Measurements from ENCODE around the gene POMT2.

The POMT2 gene

DNA sequence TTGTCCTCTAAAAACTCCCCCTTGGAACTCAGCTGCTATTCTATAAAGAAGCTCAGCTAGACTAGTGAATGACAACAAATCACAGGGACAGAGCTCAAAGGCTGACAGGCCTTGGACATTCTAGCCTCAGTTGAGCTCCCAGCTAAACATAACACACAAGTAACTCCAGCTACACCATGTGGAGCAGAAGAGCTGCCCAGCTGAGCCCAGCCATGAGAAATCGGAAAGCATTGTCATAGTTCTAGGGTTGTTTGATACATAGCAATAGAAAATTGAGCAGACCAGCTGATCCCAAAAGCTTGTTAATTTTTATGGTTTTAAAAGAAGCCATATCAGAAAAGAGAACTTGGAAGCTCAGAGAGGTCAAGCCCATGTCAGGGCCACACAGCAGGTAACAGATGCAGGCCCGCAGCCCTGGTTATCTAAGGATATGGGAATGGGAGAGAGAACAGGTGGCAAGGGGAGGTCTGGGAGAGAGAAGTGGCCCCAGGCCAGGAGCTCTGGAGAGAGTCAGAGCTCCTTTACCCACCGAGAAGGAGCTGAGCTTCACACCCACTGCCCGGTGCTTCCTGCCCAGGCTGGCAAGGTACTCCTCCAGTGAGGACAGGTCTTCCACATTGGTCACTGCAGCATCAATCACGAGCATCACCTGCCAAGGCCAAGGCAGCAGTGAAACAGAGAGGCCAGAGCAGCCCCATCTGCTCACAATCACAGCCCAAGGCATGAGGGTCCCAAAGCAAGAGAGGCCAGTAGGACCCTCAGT is 52.6 kb downstream of the POMT2 start:
- no peak for DNase-seq (ENCODE audit: low read depth)

DNA sequence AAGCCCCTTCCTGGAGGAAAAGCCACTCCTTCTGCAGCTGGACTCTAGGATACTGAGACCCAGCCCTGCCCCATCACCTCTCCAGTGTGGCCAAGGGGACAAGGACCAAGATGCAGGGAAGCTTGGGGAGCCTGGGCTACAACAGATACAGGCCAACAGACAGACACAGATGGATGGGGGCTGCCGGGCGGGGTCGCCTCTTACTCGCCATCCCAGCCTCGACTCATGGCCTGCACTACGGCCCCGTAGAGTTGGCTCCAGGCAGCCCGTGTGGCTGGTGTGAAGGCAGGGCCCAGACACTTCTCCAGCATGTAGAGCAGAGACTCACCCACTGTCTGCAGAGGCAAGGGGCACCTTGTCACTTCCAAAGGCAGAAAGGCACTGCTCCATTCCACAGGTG is 54.3 kb downstream of the POMT2 start:
- DNase-seq (ENCODE audit: low read depth) = no peak

DNA sequence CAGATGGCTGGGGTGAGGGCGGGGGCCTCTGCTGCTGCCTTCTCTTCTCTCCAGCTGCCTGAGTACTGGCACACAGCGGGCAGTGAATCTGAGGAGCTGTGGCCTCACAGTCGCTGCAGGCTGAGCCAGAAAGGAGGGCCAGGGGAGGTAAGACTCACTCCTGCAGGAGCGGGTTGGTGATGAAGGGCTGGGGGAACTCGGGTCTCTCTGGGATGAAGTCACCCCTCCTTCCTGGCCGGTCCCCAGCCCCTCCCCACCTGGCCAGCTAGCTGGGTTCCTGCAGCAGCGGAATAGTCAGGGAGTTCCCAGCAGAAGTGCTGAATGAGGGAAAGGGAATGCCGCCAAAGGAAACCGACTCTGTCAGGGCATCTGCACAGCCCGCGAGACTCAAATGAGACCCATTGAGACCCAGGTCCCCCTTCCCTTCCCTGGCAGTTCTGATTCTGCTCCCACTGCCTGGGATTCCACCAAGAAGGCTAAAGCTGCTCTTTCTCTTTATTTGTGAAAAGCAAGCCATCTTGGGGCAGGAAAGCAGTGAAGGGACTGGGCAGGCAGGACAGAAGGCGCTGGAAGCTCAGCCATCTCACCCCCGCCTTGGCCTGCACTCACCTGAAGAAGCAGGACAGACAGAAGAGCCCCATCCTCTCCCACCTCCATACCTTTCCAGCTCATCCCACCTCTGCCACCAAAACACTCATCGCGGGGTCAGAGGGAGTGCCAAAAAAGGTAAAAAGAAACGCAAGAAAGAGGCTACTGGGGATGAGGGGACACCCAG is 54.9 kb downstream of the POMT2 start:
- DNase-seq (ENCODE audit: low read depth) = no peak

DNA sequence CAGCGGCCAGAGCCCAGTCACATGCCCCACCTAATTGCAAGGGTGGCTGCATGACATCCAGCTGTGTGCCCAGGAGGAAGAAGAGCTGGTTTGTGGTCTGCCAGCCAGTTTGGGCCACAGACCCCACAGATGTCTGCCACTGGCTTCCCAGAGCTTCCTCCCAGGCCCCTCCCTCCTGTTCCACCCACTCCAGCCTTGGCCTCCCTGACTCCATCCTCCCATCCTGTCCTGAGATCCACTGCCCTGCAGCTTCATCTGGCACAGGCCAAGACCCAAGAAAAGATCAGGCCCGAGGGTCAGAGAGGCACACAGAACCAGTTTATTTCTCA is 55.5 kb downstream of the POMT2 start:
- no peak for DNase-seq (ENCODE audit: low read depth)

DNA sequence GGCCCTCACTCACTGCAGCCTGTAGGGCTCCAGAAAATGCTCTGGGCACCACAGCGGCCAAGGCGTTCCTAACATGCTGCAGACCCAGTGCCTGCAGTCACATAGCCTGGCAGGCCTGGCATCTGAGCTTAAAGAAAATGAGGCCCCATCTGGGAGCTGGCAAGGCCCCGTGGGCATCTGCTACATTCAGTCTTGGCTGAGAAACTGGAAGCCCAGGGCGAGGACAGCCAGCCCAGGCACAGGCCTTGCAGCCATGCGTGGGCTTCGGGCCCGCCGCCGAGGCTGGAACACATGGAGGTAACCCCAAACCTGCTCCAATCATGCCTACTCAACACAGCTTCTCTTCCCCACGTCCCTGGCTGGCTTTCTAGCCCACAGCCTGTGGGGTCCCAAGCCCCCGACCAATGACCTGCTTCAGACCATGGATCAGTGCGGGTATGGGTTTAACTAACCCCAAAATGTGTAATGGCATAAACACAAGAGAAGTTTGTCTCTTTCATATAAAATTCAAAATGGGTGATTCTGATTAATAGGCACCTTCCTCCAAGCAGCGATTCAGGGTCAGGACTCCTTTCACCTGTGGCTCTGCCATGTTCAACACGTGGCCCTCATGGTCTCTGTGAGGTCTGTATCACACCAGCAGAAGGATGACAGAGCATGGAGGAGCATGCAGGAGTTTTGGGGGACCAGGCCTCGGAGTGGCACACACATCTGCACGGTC is 56.1 kb downstream of the POMT2 start:
- DNase-seq (ENCODE audit: low read depth) = no peak

DNA sequence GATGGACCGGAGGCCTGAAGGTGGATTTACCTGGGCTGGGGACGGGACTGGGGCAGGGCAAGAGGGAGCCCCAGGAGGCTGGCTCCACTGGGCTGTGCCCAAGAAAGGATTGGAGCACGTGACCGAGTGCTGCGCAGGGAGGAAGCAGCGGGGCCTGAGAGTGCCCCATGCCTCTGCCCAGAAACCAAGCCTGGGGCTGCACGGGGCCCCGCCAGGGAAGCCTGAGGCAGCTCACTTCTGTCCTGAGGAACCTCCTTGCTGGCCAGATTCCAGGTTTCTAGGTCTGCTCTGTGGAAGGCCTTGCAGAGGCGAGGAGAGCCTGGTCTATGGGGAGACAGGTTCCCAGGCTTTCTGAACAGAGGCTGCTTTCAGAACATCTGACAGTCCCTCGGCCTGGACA is 60.1 kb downstream of the POMT2 start:
- DNase-seq (ENCODE audit: low read depth) = no peak

DNA sequence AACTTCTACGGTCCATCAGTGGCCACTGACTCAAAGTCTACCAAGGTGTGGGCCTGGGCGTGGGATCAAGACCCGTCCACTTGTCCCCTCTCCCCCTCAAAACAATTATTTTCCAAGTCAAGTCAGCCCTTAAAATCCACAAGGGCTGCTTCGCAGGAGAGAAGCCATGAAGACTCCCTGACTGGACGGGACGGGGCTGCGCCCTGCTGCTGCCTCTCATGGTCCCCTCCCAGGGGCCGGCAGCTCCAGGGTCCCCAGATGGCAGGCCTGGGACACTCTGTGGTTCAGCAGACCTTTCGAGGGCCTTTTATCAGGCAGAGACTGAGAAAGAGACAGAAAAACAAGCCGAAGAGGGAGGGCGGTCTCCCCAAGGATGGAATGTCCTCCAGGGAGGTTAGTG is 60.5 kb downstream of the POMT2 start:
- DNase-seq (ENCODE audit: low read depth) = no peak

DNA sequence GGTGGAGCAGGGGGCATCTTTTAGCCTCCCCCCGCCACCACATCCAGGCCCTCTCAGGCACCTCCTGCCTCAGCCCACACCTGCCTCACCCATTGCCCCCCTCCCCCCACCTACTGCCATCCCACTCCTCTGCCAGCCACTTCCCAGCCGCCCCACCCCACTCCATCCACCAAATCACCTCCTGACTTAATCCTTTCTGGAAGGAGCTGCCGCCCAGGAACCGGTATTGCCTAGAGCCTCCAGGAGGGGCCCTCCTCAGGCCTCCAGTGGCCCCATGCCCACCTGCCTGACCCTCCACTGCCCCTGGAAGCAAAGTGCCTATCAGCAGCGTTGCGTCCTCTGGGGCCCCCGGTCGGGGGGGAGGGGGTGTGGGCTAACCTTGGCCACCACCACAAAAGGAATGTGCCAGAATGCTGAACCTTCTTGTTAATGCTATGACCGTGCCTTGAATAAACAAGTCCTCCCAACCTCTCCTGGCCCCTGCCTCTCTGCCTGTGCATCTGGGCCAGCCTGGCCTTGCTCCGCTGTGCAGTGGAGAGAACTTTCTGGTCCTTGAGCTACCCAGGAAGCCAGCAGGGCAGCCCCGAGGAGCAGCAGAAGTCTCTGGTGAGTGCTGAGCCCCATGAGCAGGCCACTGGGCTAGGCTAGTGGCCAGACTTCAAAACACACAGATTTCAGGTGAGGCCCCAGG is 61.5 kb downstream of the POMT2 start:
- no peak for DNase-seq (ENCODE audit: low read depth)

DNA sequence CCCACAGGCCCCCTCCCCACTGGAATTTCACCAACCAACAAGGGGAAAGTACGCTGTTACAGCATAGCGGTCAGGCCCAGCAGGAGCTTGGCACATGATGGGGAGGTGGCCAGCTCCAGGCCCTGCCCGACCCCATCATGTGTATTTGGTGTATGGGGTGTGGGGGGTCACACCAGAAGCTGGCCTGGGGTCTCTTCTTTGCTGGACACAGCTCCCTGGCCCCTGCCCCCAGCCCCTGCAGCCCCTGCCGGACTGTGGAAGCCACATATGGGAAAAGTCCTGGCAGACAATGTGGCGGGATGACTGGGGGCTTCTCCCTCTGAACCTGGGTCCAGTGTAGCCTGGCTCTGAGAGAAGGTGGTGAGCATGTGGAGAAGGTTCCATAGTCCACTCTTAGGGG is 62.1 kb downstream of the POMT2 start:
- DNase-seq (ENCODE audit: low read depth) = no peak

DNA sequence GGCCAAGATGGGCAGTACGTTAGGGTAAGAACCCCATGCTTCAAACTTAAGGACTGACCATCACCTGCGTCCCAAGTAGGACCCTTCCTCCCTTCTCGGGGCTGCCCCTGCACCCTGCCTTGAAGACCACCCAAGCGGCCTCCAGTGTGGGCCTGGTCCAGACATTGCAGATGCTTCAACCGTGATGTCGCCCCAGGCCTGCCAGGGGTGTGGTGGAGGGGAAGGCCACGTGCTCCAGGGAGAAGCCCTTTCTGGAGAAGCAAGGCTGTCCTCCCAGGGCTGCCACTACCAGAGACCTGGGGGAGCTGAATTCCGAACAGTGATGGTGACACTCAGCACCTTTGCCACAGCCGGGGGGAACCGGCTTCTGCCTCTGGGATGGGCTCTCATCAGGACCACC is 63.0 kb downstream of the POMT2 start:
- no peak for DNase-seq (ENCODE audit: low read depth)

DNA sequence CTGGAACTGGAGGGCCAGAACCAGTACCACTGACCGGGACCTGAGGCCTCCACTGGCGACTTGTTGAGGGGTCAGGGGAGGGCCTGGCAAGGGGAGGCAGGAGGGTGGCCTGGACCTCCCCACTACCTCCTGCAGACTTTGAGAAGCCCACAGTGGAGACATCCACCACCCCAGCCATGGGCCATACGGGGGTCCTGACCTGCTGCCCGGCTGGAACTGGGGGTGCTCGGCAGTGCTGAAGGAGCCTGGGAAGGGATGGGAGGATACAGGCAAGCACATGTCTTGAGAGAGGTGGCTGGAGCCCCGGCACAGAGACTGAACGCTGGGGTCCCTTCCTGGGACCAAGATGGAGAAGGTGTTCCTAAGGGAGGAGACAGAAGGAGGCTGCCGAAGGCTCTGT is 64.0 kb downstream of the POMT2 start:
- no peak for DNase-seq (ENCODE audit: low read depth)

DNA sequence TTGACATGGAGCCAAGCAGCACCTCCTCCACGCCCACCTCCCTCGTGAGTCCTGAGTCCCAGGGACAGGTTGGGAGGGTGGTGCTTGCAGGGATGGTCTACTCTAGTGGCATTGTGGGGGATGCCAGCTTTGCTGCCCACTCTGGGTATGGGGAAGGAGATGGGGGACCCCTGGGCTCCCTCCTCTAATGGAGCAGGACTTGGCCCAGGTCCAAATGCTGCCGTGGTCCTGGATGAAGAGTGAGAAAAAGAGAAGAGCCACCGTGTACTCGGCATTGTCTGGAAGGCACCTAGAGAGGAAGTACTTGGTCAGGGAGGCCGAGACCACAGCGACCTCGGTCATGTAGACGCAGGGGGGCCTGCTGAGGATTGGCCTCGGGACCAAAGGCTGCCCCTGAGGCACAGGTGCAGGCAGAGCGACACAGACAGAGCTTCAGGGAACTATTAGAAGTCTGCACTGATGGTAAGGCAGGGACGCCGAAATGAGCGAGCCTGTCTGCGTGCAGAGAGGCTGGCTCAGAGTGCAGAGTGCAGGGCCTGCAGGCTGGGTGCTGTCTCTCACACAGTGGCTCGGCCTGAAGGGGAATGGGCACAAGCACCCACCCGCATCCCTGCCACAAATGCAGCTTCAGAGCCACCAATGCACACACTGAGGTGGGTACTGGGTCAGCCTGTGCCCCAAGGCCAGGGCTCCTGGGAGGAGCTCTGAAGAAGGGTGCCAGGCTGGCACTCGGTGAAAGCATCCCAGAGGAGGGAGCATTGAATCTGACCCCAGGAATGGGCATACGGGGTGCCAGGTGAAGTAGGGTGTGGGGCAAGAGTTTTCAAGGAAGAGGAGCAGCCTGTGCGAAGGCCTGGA is 67.1 kb downstream of the POMT2 start:
- DNase-seq (ENCODE audit: low read depth) = no peak

DNA sequence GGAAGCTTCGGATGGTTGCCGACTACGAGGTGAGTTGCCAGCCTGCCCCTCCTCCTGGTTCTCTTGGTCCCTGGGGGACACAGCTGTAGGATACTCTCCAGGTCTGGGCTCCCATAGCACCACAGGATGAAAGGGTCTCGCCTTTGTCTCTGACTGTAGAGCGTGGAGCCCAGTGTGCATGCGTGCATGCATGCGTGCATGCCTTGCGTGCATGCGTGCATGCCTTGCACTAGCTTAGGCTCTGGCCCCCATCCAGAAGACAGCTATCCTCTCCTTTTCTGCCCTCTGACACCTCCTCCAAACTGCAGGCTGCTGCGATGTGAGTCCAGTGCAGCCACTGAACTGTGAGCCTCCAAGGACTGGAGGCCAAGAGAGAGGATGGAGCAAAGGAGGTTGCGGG is 68.8 kb downstream of the POMT2 start:
- no peak for DNase-seq (ENCODE audit: low read depth)

DNA sequence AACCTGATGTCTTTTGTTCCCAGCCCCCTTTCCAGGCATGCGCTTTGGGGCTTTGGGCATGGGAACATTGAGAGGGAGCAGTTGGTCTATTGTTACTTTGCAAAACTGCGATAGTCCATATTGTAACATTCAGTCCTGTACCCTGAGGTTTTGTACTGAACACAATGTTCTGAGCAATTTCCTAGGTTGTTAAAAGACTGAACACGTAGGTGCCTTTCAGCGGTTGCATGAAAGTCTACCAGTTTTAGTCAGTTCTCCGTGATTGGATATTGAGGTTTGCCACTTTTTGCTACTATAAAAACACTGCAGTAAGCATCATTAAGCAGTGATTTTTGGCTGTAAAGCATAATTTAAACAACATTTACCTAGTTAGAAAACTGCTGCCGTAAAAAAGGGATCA is 69.8 kb downstream of the POMT2 start:
- DNase-seq (ENCODE audit: low read depth) = no peak

DNA sequence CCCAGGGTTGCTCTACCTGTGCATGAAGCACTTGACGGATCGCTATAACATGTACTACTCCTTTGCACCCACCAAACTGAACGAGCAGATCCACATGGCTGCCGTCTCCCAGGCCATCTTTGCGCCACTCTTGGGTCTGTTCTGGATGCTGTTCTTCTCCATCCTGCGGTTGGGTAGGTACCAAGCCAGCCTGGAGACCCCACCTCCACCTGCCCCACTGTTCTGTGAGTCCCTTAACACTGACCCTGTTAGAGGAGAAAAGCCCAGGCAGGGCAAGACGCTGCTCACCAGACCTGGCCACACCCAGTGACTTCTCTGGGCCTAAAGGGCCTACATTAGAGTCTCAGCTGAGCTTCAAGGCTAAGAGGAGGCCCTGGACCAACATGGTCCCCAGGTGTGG is 71.4 kb downstream of the POMT2 start:
- no peak for DNase-seq (ENCODE audit: low read depth)

DNA sequence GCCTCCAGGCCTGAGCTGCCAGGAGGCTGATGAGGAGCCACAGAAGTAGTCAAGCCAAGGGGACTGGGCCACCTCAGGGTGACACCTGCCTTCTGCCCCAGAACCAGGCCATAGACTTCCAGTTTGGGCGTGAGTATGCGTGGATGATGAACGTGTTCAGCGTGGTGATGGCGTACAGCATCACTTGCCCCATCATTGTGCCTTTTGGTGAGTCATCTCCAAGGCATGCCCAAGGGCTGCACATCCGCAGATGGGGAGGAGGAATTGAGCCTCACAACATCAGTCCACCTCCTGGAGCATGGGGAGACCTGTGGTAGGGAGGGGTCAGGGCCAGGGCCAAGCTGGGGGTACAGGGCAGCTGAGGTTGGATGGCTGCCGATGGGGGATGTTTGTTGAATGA is 72.0 kb downstream of the POMT2 start:
- peak; percentile 5 for DNase-seq (ENCODE audit: low read depth)

DNA sequence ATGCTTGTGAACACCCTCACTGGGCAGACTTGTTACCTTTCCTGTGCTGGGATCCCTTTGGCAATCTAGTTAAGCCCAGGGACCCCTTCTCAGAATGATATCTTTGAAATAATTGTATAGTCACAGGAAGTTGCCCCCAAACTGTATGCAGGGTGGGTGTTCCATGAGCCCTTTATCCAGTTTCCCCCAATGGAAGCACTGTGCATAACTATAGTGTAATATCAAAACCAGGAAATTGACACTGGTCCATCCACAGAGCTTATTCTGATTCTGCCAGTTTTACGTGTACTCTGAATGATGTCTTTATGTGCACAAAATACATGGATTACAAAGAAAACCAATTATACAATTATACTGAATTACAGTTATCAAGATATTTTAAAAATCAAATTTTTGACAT is 73.9 kb downstream of the POMT2 start:
- DNase-seq (ENCODE audit: low read depth) = no peak

DNA sequence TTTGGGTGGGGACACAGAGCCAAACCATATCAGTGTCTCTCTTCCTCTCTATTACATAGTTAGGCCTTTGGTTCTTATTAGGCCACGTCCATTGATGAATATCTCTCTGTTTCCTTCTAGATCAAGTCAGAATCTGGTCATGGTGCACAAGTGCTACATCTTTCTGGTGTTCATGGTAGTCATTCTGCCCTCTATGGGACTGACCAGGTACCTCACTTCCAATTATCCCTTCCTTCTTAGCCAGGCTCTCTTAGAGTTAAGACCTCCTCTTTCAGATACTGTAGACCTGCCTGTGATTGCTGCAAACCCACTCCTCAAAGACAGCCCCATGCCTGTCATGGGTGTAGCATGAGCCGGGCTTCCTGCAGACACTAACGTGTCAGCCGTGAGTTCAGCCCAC is 74.9 kb downstream of the POMT2 start:
- no peak for DNase-seq (ENCODE audit: low read depth)

DNA sequence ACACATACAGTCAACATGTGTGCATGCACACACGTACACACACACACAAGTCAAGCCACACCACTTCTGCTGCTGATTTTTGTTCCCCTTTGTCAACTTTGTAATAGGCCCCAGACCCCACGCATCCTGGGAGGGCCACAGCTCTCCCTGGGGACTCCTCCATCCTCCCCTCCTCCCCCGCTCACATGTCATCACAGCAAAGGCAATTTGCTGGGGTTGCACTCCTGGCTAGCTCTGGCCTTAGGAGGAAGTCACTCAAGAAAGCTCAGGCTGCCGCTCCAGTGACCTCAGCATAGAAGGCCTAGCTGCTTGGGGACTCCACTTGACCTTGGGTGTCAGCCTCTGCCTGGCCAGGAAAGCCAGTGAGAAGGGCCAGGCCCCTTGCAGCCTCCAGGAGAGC is 76.8 kb downstream of the POMT2 start:
- no peak for DNase-seq (ENCODE audit: low read depth)

DNA sequence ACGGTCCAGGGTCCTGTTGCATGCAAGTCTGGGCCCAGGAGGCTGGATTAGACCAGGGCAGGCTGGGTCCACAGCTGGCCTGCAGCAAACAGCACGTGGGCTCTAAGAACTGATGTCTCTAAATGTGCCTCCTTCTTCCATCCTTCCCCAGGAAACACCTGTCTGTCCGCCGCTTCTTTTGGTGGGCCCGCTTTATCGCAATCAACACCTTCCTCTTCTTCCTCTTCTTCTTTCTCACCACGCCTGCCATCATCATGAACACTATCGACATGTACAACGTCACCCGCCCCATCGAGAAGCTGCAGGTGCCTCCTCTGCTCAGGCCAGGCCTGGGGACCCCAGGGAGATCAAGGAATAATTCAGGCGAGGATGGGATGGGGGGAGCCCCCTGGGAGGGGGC is 77.9 kb downstream of the POMT2 start:
- no peak for DNase-seq (ENCODE audit: low read depth)

DNA sequence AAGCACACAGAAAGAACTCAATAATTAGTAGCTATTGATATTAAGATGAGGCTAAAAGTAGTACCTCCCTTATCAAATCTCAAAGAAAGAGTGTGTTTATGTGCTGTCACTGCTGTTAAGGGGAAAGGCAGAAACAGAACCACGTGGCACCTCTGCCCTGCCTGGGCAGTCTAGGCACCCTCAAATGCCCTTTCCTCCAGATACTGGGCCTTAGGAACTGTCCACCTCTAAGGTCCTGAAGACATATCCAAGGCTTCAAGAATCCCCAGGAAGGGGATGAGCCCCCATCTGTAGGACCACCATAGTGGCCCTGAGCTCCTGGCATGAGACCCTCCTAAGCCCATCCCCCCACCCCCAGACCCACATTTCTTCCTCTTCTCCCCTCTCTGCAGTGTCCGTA is 78.7 kb downstream of the POMT2 start:
- no peak for DNase-seq (ENCODE audit: low read depth)
